HCT116 (cell line): ENCODE measurements around the gene SMIM5. TPM values are rescaled to one million over a fixed set of nuclear protein-coding genes. Genes with fewer than 3 reads are reported as not detected.

ENCODE experiments used
- ATAC-seq: fragments of 200-7000 bp; cut with Tn5 transposase; 2 replicates; pipeline ENCODE4 v1.9.1; 2020; ENCODE audit warnings: mild to moderate bottlenecking, moderate library complexity
- BruUV-seq: library from RNA; stranded (reverse); fragments of 400-500 nt; replicated peaks from 2 replicates; lab custom pipeline; 2021; lab: Mats Ljungman, UMichigan
- CTCF ChIA-PET: fragments of 300-600 bp; sonication (Branson Sonifier 250); formaldehyde crosslinking; loops from one replicate; lab custom pipeline; 2021; ENCODE audit warnings: antibody characterized with exemption; lab: Charles Lee
- POLR2A ChIA-PET: fragments of 300-600, 350-600 bp; sonication (Branson Sonifier 250); formaldehyde crosslinking; loops from one replicate; lab custom pipeline; 2021; ENCODE audit warnings: antibody characterized with exemption; lab: Charles Lee
- RAD21 ChIA-PET, 2 experiments: fragments of 300-600 bp; sonication (Branson Sonifier 250); formaldehyde crosslinking; loops; one replicate each; lab custom pipeline; 2023; ENCODE audit warnings: low total read pairs in 2 of 2; ENCODE audit not compliant: uncharacterized antibody in 2 of 2, unreplicated experiment in 2 of 2, low non-redundant PET in 1 of 2; lab: Charles Lee
- DNase-seq: peaks from one replicate; pipeline ENCODE4 v3.0.0-alpha.2; 2010; ENCODE audit warnings: low read depth, low spot score
- H2AFZ ChIP-seq: fragments of 200-600 bp; shearing (Covaris generic), sonication (generic); 2 replicates; pipeline ENCODE4 v1.6.1; 2017; ENCODE audit warnings: low read depth, mixed run types, mixed read lengths, antibody characterized with exemption, low read length; ENCODE audit not compliant: poor library complexity, severe bottlenecking
- H3K27ac ChIP-seq: 2 replicates; pipeline ENCODE4 v1.5.1; 2012; ENCODE audit warnings: low read depth, low read length
- H3K27me3 ChIP-seq: fragments of 200-600 bp; sonication (generic); 2 replicates; pipeline ENCODE4 v1.6.1; 2016; ENCODE audit warnings: mixed run types, low read length, mixed read lengths; ENCODE audit not compliant: insufficient read depth
- H3K36me3 ChIP-seq, 2 experiments: fragments of 200-500 bp in 1 of 2; fragments of 200-600 bp in 1 of 2; sonication (Bioruptor generic) in 1 of 2; sonication (generic) in 1 of 2; 2 replicates each; pipeline versions ENCODE4 v1.5.1 to v1.6.1; 2014 to 2016; ENCODE audit warnings: low read length in 2 of 2, inconsistent platforms in 1 of 2, mixed read lengths in 1 of 2, mixed run types in 1 of 2; ENCODE audit not compliant: insufficient read depth in 2 of 2, control insufficient read depth in 1 of 2
- H3K4me1 ChIP-seq, 2 experiments: fragments of 200-600 bp in 1 of 2; sonication (generic) in 1 of 2; 2 replicates each; pipeline versions ENCODE4 v1.5.1 to v1.6.1; 2012 to 2017; ENCODE audit warnings: low read length in 2 of 2, inconsistent platforms in 1 of 2, mild to moderate bottlenecking in 1 of 2, mixed read lengths in 1 of 2, mixed run types in 1 of 2, moderate library complexity in 1 of 2; ENCODE audit not compliant: insufficient read depth in 2 of 2, control insufficient read depth in 1 of 2
- H3K4me2 ChIP-seq: fragments of 200-600 bp; sonication (generic); 2 replicates; pipeline ENCODE4 v1.6.1; 2017; ENCODE audit warnings: mixed run types, low read length, mixed read lengths
- H3K4me3 ChIP-seq, 2 experiments: fragments of 200-600 bp in 1 of 2; sonication (generic) in 1 of 2; replicated peaks in 1 of 2; 2 replicates each; pipeline ENCODE4 v1.5.1; 2011 to 2016; ENCODE audit warnings: low read length in 2 of 2, control low read depth in 1 of 2, low read depth in 1 of 2, mild to moderate bottlenecking in 1 of 2, mixed read lengths in 1 of 2, mixed run types in 1 of 2
- H3K79me2 ChIP-seq: fragments of 200-600 bp; sonication (generic); 2 replicates; pipeline ENCODE4 v1.6.1; 2017; ENCODE audit warnings: mild to moderate bottlenecking, mixed run types, low read length, moderate library complexity, mixed read lengths; ENCODE audit not compliant: insufficient read depth
- H3K9ac ChIP-seq: fragments of 200-600 bp; sonication (generic); 2 replicates; pipeline ENCODE4 v1.6.1; 2016; ENCODE audit warnings: low read length, mixed read lengths
- H3K9me2 ChIP-seq: fragments of 200-600 bp; sonication (generic), shearing (Covaris generic); 2 replicates; pipeline ENCODE4 v1.6.1; 2017; ENCODE audit warnings: mixed run types, mild to moderate bottlenecking, moderate library complexity; ENCODE audit not compliant: insufficient read depth
- H3K9me3 ChIP-seq, 2 experiments: fragments of 200-500 bp in 1 of 2; fragments of 200-600 bp in 1 of 2; sonication (Bioruptor generic) in 1 of 2; sonication (generic) in 1 of 2; 2 replicates each; pipeline ENCODE4 v1.6.1; 2014 to 2017; ENCODE audit warnings: low read length in 2 of 2, mixed read lengths in 2 of 2, inconsistent platforms in 1 of 2, low read depth in 1 of 2, mild to moderate bottlenecking in 1 of 2, mixed run types in 1 of 2, moderate library complexity in 1 of 2; ENCODE audit not compliant: control insufficient read depth in 1 of 2, insufficient read depth in 1 of 2
- H4K20me1 ChIP-seq: fragments of 200-600 bp; sonication (generic), shearing (Covaris generic); 2 replicates; pipeline ENCODE4 v1.6.1; 2017; ENCODE audit warnings: mixed run types, mild to moderate bottlenecking, moderate library complexity; ENCODE audit not compliant: insufficient read depth
- CBX3 ChIP-seq: IDR thresholded peaks from 2 replicates; pipeline ENCODE4 v1.6.1; 2012; ENCODE audit warnings: low read depth
- CEBPB ChIP-seq: IDR thresholded peaks from 2 replicates; pipeline ENCODE4 v1.6.1; 2012; ENCODE audit warnings: low read depth
- EGR1 ChIP-seq: IDR thresholded peaks from 2 replicates; pipeline ENCODE4 v1.6.1; 2012; ENCODE audit warnings: low read depth
- EZH2 ChIP-seq: fragments of 200-600 bp; sonication (generic); IDR thresholded peaks from 2 replicates; pipeline ENCODE4 v1.6.1; 2017; ENCODE audit warnings: antibody characterized with exemption, mixed run types
- FOSL1 ChIP-seq: IDR thresholded peaks from 2 replicates; pipeline ENCODE4 v1.6.1; 2012; ENCODE audit warnings: low read depth
- JUND ChIP-seq: IDR thresholded peaks from 2 replicates; pipeline ENCODE4 v1.6.1; 2012
- POLR2A ChIP-seq: IDR thresholded peaks from 2 replicates; pipeline ENCODE4 v1.7.0; 2011; ENCODE audit warnings: borderline replicate concordance; ENCODE audit not compliant: insufficient read depth, insufficient read length; ENCODE audit errors: extremely low read depth
- POLR2AphosphoS5 ChIP-seq: IDR thresholded peaks from 2 replicates; pipeline ENCODE4 v1.6.1; 2011; ENCODE audit warnings: mild to moderate bottlenecking, low read depth, low read length, moderate library complexity
- REST ChIP-seq: IDR thresholded peaks from 2 replicates; pipeline ENCODE4 v1.6.1; 2012; ENCODE audit warnings: low read depth
- SP1 ChIP-seq: IDR thresholded peaks from 2 replicates; pipeline ENCODE4 v1.6.1; 2012; ENCODE audit warnings: low read depth
- SRF ChIP-seq: IDR thresholded peaks from 2 replicates; pipeline ENCODE4 v1.6.1; 2012; ENCODE audit warnings: low read depth
- YY1 ChIP-seq: IDR thresholded peaks from 2 replicates; pipeline ENCODE4 v1.6.1; 2011; ENCODE audit warnings: low read length, low read depth, moderate library complexity, mild to moderate bottlenecking; ENCODE audit not compliant: insufficient replicate concordance; ENCODE audit errors: extremely low read depth
- ZNF274 ChIP-seq: fragments of 200-500 bp; sonication (Bioruptor generic); IDR thresholded peaks from 2 replicates; pipeline ENCODE4 v1.6.1; 2014; ENCODE audit warnings: mild to moderate bottlenecking, low read depth, low read length, inconsistent platforms
- intact Hi-C: fragments of 100-400 bp; cut with micrococcal nuclease; formaldehyde crosslinking; loops from 2 replicates; pipeline ENCODE4 v1.10.0; 2022
- total RNA-seq: library from RNA; stranded (reverse); gene quantifications from one replicate; pipeline ENCODE4 v1.2.1, GENCODE V29; 2021; ENCODE audit not compliant: unreplicated experiment

The SMIM5 gene
- total RNA-seq, 1 experiment from 2014 or later = 0.12 TPM

- RAD21 ChIA-PET = interaction anchor here (0.8 to 2.6 kb wide), 5 partner anchors 11 to 64 kb away, joined by 3 to 13 read pairs (median 4); partner anchors contain the start of gene ITGB4 (in 1 of the 2)
These were observed 51.0 kb downstream of the SMIM5 start for GRCh38 chr17:75684249-75684648.

GRCh38 chr17:75684924-75685323 is 51.7 kb downstream of the SMIM5 start:
- BruUV-seq = no TSS peak
- Histone ChIP-seq H2AFZ (no peak overlapping the region), H3K4me1 (peaks cover 71 to 100% of the 10 kb centered on the region in 2 experiments), H3K4me3 (peak overlapping the region in 1 of 2 experiments; percentile 45; a peak in 3 of 4 replicates), H3K79me2 (peaks cover 97% of the 10 kb centered on the region), H3K27me3 (no peaks in the 10 kb centered on the region), H3K27ac (peak overlapping the region; percentile 67), H3K36me3 (peaks cover 0 to 18% of the 10 kb centered on the region in 2 experiments; a peak in 1 of 4 replicates), H3K9me2 (no peaks in the 10 kb centered on the region), H3K9me3 (no peaks in the 10 kb centered on the region), H4K20me1 (no peaks in the 10 kb centered on the region), H3K4me2 (peak overlapping the region; percentile 84), H3K9ac (peak overlapping the region; percentile 66)
- DNase-seq (no peak), ATAC-seq (peak; percentile 70)
- ChIA-PET POLR2A (interaction anchor here (1.8 to 6.4 kb wide), 5 partner anchors 8 to 95 kb away, joined by 4 to 41 read pairs (median 16); partner anchors contain the start of gene ITGB4), CTCF (interaction anchor here (2.5 to 8.5 kb wide), 4 partner anchors 10 to 63 kb away, joined by 17 to 174 read pairs (median 28); partner anchors contain the start of gene SMIM5), RAD21 (interaction anchor here in 1 of 2 experiments (1.3 kb wide), 1 partner anchor 9 kb away, joined by 3 read pairs; no protein-coding TSS in a partner anchor)
- intact Hi-C loops = no loop called here
- no peak for TF ChIP-seq JUND
- peak; percentile 34; the same call in 1 of the 2 replicates for TF ChIP-seq POLR2AphosphoS5
- no peak for TF ChIP-seq ZNF274
- TF ChIP-seq EGR1 = no peak
- peak; percentile 70 for TF ChIP-seq SP1
- no peak for TF ChIP-seq CBX3
- TF ChIP-seq EZH2 = no peak
- TF ChIP-seq REST = no peak
- TF ChIP-seq CEBPB = no peak
- no peak for TF ChIP-seq SRF
- TF ChIP-seq FOSL1 = no peak
- peak; percentile 27 for TF ChIP-seq YY1

More at GRCh38 chr17:75684249-75684648, 51.0 kb downstream of the SMIM5 start:
- DNase-seq (no peak), ATAC-seq (peak; percentile 55)
- CTCF ChIA-PET = interaction anchor here (0.8 to 8.5 kb wide), 13 partner anchors 10 to 146 kb away, joined by 3 to 174 read pairs (median 6); partner anchors contain the start of genes GALK1, ITGB4 and SMIM5
- Histone ChIP-seq H3K4me2 (peak overlapping the region; percentile 84), H3K4me1 (peaks cover 72 to 100% of the 10 kb centered on the region in 2 experiments), H3K27me3 (no peaks in the 10 kb centered on the region), H3K9ac (peak overlapping the region; percentile 66), H3K36me3 (peaks cover 0 to 25% of the 10 kb centered on the region in 2 experiments; a peak in 1 of 4 replicates), H2AFZ (no peak overlapping the region), H3K79me2 (peaks cover 97% of the 10 kb centered on the region), H4K20me1 (no peaks in the 10 kb centered on the region), H3K27ac (peak overlapping the region; percentile 67), H3K9me2 (no peaks in the 10 kb centered on the region), H3K9me3 (no peaks in the 10 kb centered on the region), H3K4me3 (peak overlapping the region in 1 of 2 experiments; percentile 45; a peak in 3 of 4 replicates)
- no TSS peak for BruUV-seq
- intact Hi-C loops = no loop called here
- TF ChIP-seq CEBPB = no peak
- TF ChIP-seq FOSL1 = peak; percentile 79
- TF ChIP-seq SRF = no peak
- TF ChIP-seq JUND = peak; percentile 80
- no peak for TF ChIP-seq POLR2A
- no peak for TF ChIP-seq POLR2AphosphoS5
- TF ChIP-seq CBX3 = peak; percentile 67
- peak; percentile 51 for TF ChIP-seq SP1
- POLR2A ChIA-PET = interaction anchor here (1.0 to 6.4 kb wide), 14 partner anchors 9 to 192 kb away, joined by 3 to 41 read pairs (median 4); partner anchors contain the start of gene ITGB4
